DOHH2 (cell line): ENCODE data around the gene PIWIL1.

ENCODE experiments used
- H3F3A ChIP-seq: fragments of 200-600 bp; sonication (generic), shearing (Covaris generic); 2 replicates; pipeline ENCODE4 v1.6.0; 2016; ENCODE audit warnings: antibody characterized with exemption, mild to moderate bottlenecking; ENCODE audit not compliant: control insufficient read depth, insufficient read depth
- H3K27ac ChIP-seq: fragments of 200-600 bp; sonication (generic); 2 replicates; pipeline ENCODE4 v1.5.1; 2014; ENCODE audit warnings: low read depth, mild to moderate bottlenecking, low read length, moderate library complexity
- H3K27me3 ChIP-seq: fragments of 200-600 bp; sonication (generic); 2 replicates; pipeline ENCODE4 v1.6.1; 2014; ENCODE audit warnings: mild to moderate bottlenecking, low read length, mixed read lengths; ENCODE audit not compliant: control insufficient read depth
- H3K36me3 ChIP-seq: fragments of 200-600 bp; sonication (generic); 2 replicates; pipeline ENCODE4 v1.6.1; 2014; ENCODE audit warnings: mild to moderate bottlenecking, low read length, moderate library complexity, mixed read lengths; ENCODE audit not compliant: control insufficient read depth
- H3K4me1 ChIP-seq: fragments of 200-600 bp; sonication (generic); 2 replicates; pipeline ENCODE4 v1.6.1; 2014; ENCODE audit warnings: mild to moderate bottlenecking, low read length, mixed read lengths; ENCODE audit not compliant: control insufficient read depth
- H3K4me2 ChIP-seq: fragments of 200-600 bp; sonication (generic); 2 replicates; pipeline ENCODE4 v1.6.0; 2014; ENCODE audit warnings: mild to moderate bottlenecking, low read length, moderate library complexity
- H3K4me3 ChIP-seq: fragments of 200-600 bp; sonication (generic); 2 replicates; pipeline ENCODE4 v1.5.1; 2014; ENCODE audit warnings: mild to moderate bottlenecking, low read length, mixed read lengths
- H3K79me2 ChIP-seq: fragments of 200-600 bp; sonication (generic); 2 replicates; pipeline ENCODE4 v1.6.1; 2014; ENCODE audit warnings: mild to moderate bottlenecking, low read length, mixed read lengths; ENCODE audit not compliant: control insufficient read depth
- H3K9me2 ChIP-seq: fragments of 200-600 bp; sonication (generic); replicated peaks from 2 replicates; pipeline ENCODE4 v1.6.1; 2014; ENCODE audit warnings: mild to moderate bottlenecking, low read length, mixed read lengths; ENCODE audit not compliant: control insufficient read depth
- H3K9me3 ChIP-seq: fragments of 200-600 bp; sonication (generic); 2 replicates; pipeline ENCODE4 v1.6.1; 2014; ENCODE audit warnings: antibody characterized with exemption, low read length, mixed read lengths; ENCODE audit not compliant: control insufficient read depth, insufficient read depth
- H4K20me1 ChIP-seq: fragments of 200-600 bp; sonication (generic); 2 replicates; pipeline ENCODE4 v1.6.0; 2014; ENCODE audit warnings: low read depth, mild to moderate bottlenecking, antibody characterized with exemption, low read length, moderate library complexity; ENCODE audit not compliant: control insufficient read depth, insufficient read depth
- EZH2phosphoT487 ChIP-seq: fragments of 200-600 bp; sonication (generic); IDR thresholded peaks from 2 replicates; pipeline ENCODE4 v1.6.1; 2017; ENCODE audit warnings: borderline replicate concordance, mild to moderate bottlenecking, antibody characterized with exemption, low read length, moderate library complexity, mixed read lengths
- TF ChIP-seq, protein P1 (sequence below): fragments of 200-600 bp; sonication (generic); IDR thresholded peaks from one replicate; pipeline ENCODE4 v1.5.1; 2014; ENCODE audit warnings: antibody characterized with exemption, mild to moderate bottlenecking, low read depth, low read length; ENCODE audit not compliant: poor library complexity, severe bottlenecking

The PIWIL1 gene

GRCh38 chr12:130371296-130371695 is 33.6 kb downstream of the PIWIL1 start:
- no peaks in the 10 kb centered on the region; the same call in 1 of the 2 replicates for H3K27me3 ChIP-seq
- no peaks in the 10 kb centered on the region for H3K79me2 ChIP-seq
- no peak for TF ChIP-seq EZH2phosphoT487
- TF ChIP-seq, protein P1, sequence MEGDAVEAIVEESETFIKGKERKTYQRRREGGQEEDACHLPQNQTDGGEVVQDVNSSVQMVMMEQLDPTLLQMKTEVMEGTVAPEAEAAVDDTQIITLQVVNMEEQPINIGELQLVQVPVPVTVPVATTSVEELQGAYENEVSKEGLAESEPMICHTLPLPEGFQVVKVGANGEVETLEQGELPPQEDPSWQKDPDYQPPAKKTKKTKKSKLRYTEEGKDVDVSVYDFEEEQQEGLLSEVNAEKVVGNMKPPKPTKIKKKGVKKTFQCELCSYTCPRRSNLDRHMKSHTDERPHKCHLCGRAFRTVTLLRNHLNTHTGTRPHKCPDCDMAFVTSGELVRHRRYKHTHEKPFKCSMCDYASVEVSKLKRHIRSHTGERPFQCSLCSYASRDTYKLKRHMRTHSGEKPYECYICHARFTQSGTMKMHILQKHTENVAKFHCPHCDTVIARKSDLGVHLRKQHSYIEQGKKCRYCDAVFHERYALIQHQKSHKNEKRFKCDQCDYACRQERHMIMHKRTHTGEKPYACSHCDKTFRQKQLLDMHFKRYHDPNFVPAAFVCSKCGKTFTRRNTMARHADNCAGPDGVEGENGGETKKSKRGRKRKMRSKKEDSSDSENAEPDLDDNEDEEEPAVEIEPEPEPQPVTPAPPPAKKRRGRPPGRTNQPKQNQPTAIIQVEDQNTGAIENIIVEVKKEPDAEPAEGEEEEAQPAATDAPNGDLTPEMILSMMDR = no peak
- no peak overlapping the region for H3K27ac ChIP-seq
- H4K20me1 ChIP-seq = no peaks in the 10 kb centered on the region
- no peaks in the 10 kb centered on the region for H3K9me3 ChIP-seq
- H3K9me2 ChIP-seq = no peaks in the 10 kb centered on the region
- H3F3A ChIP-seq = no peaks in the 10 kb centered on the region
- H3K4me3 ChIP-seq = no peak overlapping the region
- no peak overlapping the region for H3K4me2 ChIP-seq
- H3K4me1 ChIP-seq = no peaks in the 10 kb centered on the region
- no peaks in the 10 kb centered on the region for H3K36me3 ChIP-seq

DNA sequence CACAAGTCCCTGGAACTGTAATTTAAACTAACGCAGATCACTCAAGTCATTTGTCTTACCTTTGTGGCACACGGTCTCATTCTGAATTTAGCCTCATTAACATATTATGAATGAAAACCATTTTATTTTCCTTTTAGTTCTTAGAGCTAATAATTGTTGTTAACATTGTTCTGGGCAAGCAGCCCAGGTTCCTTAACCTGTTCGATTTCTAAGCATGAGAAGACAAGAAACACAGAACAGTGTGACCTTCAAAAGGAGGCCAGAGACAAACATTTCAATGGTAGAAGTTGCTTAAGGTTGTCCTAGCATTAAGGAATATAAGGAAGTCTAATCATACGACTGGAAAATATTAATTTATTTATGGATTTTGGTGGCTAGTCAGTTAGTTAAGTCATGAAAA is 35.2 kb downstream of the PIWIL1 start:
- Histone ChIP-seq H3K4me1 (no peaks in the 10 kb centered on the region), H3K4me3 (no peak overlapping the region), H3F3A (no peaks in the 10 kb centered on the region), H3K36me3 (no peaks in the 10 kb centered on the region), H3K27me3 (no peaks in the 10 kb centered on the region; the same call in 1 of the 2 replicates), H3K4me2 (no peak overlapping the region), H3K27ac (no peak overlapping the region), H3K79me2 (no peaks in the 10 kb centered on the region), H4K20me1 (no peaks in the 10 kb centered on the region), H3K9me2 (no peaks in the 10 kb centered on the region), H3K9me3 (no peaks in the 10 kb centered on the region)
- TF ChIP-seq EZH2phosphoT487 = no peak
- TF ChIP-seq, protein P1 = no peak

DNA sequence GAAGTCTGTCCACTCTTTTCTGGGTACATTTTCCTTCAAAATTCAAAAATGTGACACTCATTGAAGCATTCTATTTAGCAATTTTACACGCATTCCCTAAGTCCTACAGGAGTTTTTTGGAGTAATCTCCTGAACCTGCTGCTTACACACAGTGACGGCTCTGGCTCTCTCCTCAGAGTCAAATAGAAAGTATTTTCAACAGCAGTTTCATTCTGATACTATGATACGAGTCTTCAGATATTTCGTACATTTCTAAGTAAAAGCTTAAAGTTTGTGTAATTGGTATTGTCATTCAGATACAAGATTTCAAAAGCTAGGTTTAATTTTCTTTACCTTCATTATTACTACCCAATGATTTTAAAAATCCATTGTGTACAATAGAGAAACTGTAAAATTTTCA is 36.4 kb downstream of the PIWIL1 start:
- Histone ChIP-seq H3K4me3 (no peak overlapping the region), H3K36me3 (no peaks in the 10 kb centered on the region), H3K27ac (no peak overlapping the region), H3K4me1 (no peaks in the 10 kb centered on the region), H3K79me2 (no peaks in the 10 kb centered on the region), H3K27me3 (no peaks in the 10 kb centered on the region; the same call in 1 of the 2 replicates), H3K9me2 (no peaks in the 10 kb centered on the region), H3K9me3 (no peaks in the 10 kb centered on the region), H3K4me2 (no peak overlapping the region), H4K20me1 (no peaks in the 10 kb centered on the region), H3F3A (no peaks in the 10 kb centered on the region)
- TF ChIP-seq, protein P1 = no peak
- TF ChIP-seq EZH2phosphoT487 = no peak
